ENCODE results near the gene CDC34. TPM values are rescaled to one million over a fixed set of nuclear protein-coding genes. Genes with fewer than 3 reads are reported as not detected.

The CDC34 gene
- total RNA-seq, 1 experiment from 2014 or later, result 60.6 TPM

DNA sequence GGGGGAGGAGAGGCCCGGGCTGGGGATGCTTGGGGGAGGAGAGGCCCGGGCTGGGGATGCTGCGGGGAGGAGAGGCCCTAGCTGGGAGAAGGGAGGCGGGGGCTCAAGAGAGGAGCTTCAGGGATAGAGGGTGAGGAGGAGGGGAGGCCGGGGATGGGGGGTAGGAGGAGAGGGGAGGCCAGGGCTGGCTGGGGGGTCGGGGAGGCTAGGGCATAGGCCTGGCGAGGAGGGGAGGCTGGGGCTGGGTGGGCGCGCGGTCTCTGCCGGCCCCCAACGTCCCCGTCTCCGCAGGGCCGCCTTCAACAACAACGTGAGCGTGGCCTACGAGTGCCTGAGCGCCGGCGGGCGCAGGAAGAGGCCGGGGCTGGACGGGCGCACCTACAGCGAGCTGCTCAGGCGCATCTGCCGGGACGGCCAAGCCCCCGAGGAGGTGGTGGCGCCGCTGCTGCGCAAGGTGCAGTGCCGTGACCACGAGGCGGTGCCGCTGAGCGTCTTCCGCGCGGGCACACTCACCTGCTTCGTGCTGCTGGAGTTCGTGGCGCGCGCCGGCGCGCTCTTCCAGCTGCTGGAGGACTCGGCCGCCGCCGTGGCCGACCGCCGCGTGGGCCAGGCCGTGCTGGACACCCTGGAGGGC lies 12.8 kb upstream of the CDC34 start:
- DNase-seq (ENCODE audit: extremely low read depth, low read depth), result no peak

- DNase-seq (ENCODE audit: extremely low read depth, low read depth), result no peak
These were observed 12.1 kb upstream of the CDC34 start for GRCh38 chr19:519449-519865.

GRCh38 chr19:522726-523125 lies 8.8 kb upstream of the CDC34 start:
- no peak for DNase-seq (ENCODE audit: extremely low read depth, low read depth)

DNA sequence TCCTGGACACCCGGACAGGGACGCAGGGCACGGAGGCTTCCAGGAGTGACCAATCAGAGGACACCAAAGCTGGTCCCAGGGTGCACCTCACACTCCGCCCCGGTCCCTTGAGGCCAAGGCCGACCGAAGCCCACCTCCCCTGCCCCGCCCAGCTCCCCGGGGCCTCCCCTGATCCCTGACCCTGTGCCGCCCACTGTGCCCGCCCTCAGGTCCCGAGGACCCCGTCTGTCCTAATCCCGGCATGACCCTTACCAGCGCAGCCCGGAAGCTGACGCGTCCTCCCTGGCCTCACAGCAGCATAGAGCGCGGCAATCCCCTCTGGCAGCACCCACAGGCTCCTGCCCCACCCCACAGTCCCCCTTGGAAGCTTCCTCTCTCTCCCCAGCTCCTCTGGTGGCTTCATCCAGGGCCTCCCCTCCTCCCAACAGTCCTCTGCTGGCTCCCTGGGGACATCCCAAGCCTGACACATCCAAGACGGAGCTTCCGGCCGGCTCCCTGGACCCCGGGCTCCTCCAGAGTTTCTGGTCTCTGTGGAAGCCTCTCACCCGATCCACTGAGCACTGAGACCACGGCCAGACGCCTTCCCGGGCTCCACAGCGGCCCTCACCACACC lies 7.4 kb upstream of the CDC34 start:
- peak; percentile 13 for DNase-seq (ENCODE audit: extremely low read depth, low read depth)

- no peak for DNase-seq (ENCODE audit: extremely low read depth, low read depth)
These were observed 6.5 kb upstream of the CDC34 start for GRCh38 chr19:525029-525428.

- no peak for DNase-seq (ENCODE audit: extremely low read depth, low read depth)
These were observed 5.6 kb upstream of the CDC34 start for GRCh38 chr19:525857-526419.

DNA sequence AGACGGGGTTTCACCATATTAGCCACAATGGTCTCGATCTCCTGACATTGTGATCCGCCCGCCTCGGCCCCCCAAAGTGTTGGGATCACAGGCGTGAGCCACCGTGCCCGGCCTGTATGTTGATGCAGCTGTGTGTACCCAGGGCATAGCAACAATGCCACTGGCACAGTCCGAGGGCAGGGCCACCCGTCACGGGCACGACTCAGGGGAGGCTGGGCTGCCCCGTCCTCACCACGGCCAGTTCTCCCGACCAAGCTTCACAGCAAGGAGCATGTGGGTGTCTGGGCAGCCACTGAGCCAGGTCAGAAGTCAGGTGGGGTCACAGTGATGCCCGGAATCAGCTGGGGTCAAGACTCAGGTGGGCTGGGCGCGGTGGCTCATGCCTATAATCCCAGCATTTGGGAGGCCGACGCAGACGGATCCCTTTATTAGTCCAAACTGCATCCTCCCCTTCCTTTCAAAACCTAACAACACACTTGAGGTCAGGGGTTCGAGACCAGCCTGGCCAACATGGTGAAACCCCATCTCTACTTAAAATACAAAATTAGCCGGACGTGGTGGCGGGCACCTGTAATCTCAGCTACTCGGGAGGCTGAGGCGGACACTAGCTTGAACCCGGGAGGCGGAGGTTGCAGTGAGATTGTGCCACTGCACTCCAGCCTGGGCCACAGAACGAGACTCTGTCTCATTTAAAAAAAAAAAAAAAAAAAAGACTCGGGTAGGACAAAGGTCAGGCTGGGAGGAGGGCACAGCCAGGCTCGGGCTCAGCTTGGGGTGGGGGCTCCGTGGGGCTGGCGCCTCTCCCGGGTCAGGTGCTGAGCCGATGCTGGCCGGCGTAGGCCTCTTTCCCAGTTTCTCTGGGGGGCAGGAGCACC lies 1.2 kb upstream of the CDC34 start:
- DNase-seq (ENCODE audit: extremely low read depth, low read depth), result no peak

DNA sequence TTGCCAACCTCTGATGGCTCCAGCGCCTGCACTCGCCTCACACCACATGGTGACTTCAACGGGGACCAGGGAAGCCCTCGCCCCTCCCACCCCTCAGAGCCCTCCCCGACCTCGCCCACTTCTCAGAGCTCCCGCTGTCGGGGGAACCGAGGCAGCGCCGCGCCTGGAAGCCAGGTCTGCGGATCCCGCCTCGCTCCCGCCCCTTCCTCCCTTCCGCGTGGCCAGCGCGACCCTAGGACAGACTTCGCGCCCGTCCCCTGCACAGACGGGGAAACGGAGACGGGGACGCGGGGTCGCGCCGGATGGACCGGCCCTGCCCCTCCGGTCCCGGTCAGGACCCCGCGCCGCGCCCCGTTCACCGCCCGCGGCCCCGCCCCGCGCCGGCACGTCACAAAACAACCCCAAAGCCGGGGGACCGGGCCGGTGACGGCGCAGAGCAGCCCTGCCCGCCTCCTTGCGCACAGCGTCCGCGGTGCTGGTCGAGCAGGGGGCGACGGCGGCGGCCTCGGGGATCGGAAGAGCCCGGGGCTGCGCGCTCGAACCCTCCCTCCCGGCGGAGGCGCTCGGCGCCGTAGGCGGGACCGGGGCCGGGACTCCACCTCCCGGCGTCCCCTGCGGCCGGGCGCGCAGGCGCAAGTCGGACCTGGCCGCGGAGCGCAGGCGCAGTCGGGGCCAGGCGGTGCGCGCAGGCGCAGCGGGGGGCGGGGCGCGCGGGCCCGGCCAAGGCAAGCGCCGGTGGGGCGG lies 379 bp upstream of the CDC34 start:
- DNase-seq (ENCODE audit: extremely low read depth, low read depth), result peak; percentile 71

DNA sequence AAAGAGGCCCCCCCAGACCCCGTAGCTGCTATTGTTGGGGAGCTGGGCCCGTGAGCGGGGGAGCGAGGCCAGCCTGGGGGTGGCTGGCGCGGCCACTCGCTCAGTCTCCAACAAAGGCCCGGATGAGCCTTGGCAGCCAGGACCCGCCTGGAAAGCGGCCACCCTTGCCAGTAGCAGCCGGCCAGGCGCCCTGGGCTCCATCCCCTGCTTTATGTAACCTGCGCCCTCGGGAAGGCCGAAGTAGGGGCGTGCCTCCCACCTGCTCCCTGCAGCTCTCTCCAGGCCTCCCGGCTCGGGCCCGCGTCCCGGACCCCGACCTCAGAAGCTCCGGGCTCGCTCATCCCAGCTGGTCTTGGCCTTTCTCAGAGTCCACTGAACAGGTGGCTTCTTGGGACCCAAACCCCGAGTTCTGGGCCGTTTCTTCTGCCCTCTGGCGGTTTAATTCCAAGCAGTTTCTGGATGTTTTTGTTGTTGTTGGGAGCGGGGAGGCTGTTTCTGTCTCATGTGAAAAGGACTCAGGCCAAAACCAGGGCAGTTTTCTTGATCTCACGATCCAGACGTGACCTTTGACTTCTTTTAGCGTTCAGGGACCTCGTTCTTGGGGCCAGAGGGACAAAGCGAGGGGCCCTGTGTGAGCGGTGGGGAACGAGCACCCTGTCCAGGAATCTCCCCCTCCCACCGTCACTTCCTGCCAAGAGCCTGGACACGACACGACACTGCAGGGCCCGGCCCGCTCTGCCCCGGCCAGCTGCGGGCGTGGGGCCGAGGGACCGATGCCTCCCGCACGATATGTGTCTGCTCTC lies 1.2 kb downstream of the CDC34 start:
- DNase-seq (ENCODE audit: extremely low read depth, low read depth), result peak; percentile 40

- no peak for DNase-seq (ENCODE audit: extremely low read depth, low read depth)
These were observed 2.0 kb downstream of the CDC34 start for GRCh38 chr19:533364-534058.

DNA sequence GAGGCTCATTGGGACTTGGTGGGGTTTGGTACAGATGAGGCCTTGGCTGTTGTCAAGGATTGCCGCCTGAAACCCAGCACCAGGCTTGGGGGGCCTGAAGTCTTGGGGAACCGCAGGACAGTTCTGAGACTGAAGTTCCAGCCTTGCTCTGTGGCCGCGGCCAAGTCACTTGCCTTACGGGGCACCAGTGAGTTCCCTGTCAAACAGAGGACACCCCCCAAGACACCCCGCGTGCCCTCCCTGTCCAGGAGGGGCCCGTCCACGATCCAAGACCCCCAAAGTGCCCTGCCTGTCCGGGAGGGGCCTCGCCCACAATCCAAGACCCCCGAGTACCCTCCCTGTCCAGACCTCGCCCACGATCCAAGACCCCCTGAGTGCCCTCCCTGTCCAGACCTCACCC lies 2.5 kb downstream of the CDC34 start:
- DNase-seq (ENCODE audit: extremely low read depth, low read depth), result no peak

DNA sequence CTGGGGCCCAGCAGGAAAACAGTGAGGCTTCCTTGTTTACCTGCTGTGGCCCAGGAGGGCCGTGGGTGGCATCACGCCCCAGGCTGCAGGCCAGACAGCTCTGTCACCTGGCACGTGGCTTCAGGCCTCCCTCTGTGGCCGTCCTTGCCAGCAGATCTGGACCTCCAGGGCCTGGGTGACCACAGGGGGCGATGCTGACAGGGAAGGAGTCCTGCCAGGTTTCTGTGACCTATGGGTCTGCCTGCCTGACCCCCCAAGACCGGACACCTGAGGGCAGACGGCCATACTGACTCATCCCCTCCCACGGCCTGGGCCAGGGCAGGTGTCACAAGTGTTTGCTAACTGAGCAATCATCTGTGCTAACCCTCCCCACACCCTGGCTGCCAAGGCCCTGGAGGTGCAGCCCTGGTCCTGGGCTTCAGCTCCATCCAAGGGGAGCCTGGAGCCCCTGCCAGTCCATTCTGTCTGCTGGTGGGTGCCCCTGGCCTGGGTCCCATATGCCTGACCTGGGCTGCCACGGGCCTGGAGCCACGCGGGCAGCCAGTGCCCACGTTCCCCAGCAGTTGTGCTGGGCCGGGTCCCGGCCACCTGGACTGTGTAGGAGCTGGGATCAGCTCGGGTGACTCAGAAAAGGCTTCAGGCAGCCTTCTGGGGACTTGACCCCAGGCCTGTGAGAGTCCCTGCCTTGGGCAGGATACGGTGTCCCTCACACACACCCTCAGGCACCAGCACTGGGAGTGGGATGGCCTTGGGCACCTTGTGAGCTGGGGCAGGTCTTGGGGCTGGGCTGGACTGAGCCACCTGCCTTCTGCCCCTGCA lies 3.7 kb downstream of the CDC34 start:
- no peak for DNase-seq (ENCODE audit: extremely low read depth, low read depth)

- DNase-seq (ENCODE audit: extremely low read depth, low read depth), result no peak
These were observed 4.7 kb downstream of the CDC34 start for GRCh38 chr19:536031-536880.

DNA sequence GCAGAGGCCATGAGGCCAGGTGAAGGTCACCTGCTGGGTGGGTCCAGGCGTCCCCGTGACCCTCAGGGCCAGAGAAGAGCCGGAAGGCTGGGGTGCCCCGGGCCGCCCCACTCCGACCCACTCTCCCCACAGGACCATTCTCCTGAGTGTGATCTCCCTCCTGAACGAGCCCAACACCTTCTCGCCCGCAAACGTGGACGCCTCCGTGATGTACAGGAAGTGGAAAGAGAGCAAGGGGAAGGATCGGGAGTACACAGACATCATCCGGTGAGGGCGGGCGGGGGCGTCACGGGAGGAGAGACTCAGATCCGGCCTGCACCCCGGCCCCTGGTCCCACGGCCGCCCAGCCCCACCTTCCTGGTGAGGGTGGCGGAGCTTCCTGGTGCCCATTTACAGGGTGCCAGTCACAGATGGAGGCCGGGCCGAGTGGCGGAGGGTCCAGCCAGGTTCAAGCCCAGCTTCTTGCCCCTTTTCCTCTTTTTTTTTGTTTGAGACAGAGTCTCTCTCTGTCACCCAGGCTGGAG lies 5.4 kb downstream of the CDC34 start:
- DNase-seq (ENCODE audit: extremely low read depth, low read depth), result no peak

DNA sequence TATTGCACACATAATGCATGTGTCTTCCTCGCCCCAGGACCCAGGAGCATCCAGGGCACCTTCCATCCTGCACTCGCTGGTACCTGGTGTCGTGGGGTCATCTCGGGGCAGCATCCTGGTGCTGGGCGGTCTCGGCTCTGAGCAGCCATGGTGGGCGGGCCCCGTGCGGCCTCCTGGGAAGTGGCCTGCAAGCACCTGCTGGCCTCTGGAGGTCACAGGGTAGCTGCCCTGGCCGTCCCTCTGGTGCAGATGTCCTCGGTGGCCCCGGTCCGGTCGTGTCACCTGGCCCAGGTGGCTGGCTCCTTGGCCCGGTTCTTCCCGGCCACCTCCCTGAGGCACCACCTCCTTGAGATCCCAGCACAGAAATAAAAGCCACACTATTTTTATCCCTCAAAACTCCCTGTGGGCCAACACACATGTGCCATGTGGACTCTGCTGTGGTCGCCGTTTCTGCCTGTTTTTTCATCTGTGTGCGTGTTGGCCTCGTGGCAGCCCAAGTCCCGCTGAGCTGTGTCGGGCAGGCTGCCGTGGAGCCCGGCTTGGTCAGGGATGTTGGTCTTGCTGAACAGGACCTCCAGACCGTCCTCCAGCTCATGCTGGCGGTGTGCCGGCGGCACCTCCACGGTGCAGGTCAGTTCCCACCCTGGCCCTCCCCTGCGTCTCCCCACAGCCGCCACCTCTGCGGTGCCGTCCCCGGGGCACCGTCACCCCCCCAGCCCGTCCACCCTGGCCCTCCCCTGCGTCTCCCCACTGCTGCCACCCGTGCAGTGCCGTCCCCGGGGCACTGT lies 7.3 kb downstream of the CDC34 start:
- no peak for DNase-seq (ENCODE audit: extremely low read depth, low read depth)

- DNase-seq (ENCODE audit: extremely low read depth, low read depth), result no peak
These were observed 8.0 kb downstream of the CDC34 start for GRCh38 chr19:539429-540030.
